CMK (cell line): ENCODE measurements around the gene METTL21C.

Experiments used
- DNase-seq: peaks from one replicate; pipeline ENCODE4 v3.0.0-alpha.2; 2010; ENCODE audit warnings: low read depth

METTL21C gene

DNA sequence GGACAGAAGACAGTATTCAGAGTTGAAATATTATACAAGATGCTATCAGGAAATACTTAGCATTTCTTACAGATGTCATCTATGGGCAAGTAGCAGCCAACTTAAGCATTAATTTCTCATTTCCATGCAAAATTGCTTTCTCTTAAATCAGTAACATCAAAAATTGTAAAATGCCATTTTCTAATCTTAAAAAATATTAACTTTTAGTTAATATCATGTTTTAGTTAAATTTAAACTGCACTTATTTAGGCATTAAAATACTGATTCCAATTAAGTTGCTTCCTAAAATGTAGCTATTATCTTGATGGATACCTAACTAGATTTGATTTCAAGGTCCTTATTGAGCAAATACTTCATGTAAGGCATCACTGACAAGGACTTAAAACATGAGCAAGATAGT lies 27.8 kb downstream of the METTL21C start:
- DNase-seq: no peak

DNA sequence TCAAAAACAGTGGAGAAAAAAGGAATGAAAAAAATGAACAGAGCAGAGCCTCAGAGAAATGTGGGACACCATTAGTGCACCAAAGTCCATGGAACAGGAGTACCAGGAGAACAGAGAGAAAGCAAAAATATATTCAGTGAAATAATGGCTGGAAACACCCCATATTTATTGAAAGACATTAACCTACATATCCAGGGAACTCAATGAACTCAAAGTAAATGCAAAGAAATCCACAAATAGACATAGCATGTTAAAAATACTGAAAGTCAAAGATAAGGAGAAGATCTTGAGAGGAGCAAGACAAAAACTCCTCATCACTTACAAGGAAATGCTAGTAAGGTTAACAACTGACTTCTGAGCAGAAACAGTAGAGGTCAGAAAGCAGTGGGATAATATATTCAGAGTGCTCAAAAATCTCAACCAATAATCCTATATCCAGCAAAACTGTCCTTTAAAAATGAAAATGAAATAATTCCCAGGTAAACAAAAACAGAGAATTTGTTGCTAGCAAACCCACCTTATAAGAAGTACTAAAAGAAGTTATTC lies 35.6 kb downstream of the METTL21C start:
- no peak for DNase-seq

- DNase-seq: no peak
Measured at GRCh38 chr13:102658660-102659059, 36.2 kb downstream of the METTL21C start.

GRCh38 chr13:102657630-102658029 lies 37.2 kb downstream of the METTL21C start:
- no peak for DNase-seq

GRCh38 chr13:102654756-102655155 lies 40.1 kb downstream of the METTL21C start:
- DNase-seq: no peak

DNA sequence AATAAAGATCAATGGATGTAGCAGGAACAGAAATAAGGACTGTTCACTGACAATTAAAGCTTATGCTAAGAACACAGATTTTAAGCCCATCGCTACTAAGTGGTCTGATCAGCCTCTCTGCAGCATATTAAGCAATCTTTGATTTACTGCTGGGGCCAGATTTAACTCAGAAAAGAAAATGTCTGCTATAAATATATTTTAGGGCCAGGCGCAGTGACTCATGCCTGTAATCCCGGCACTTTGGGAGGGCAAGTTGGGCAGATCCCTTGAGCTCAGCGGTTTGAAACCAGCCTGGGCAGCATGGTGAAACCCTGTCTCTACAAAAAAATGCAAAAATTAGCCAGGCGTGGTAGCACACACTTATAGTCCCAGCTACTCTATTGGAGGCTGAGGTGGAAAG lies 43.0 kb downstream of the METTL21C start:
- no peak for DNase-seq

- DNase-seq: no peak
Measured at GRCh38 chr13:102651392-102651791, 43.5 kb downstream of the METTL21C start.

- DNase-seq: no peak
Measured at GRCh38 chr13:102650444-102650843, 44.4 kb downstream of the METTL21C start.

DNA sequence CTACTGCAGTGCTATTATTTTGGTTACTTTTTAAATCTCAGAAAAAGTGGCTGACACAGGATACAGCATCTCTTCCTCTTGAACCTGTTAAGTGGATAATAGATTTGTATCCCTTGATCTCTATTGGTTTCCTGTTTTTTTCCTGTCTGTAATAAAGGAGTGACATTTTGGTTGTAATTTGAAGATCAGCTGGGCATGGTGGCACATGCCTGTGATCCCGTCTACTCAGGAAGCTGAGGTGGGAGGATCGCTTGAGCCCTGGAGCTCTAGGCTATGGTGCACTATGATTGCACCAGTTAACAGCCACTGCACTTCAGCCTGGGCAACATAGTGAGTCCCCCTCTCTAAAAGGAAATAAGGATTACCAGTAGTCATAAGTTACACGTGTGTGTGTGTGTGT lies 46.8 kb downstream of the METTL21C start:
- DNase-seq: no peak

DNA sequence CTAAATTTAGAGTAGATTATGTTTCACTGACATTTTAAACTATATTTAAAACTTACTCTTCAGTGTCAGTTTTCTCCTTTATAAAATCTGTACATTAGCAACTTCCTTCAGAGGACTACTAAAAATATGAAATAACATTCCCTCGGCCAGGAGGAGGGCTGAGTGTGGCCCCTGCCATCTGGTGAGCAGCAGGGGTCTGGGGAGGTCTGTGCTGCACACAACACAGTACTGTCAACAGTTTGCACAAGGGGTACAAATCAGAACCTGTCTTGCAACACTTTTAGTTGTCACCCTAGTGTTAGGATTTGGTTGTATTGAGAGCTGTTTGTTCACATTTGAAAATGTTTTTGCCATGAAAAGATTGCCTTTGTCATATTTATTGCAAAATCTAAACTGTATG lies 49.1 kb downstream of the METTL21C start:
- DNase-seq: no peak

- no peak for DNase-seq
Measured at GRCh38 chr13:102643656-102644055, 51.2 kb downstream of the METTL21C start.

DNA sequence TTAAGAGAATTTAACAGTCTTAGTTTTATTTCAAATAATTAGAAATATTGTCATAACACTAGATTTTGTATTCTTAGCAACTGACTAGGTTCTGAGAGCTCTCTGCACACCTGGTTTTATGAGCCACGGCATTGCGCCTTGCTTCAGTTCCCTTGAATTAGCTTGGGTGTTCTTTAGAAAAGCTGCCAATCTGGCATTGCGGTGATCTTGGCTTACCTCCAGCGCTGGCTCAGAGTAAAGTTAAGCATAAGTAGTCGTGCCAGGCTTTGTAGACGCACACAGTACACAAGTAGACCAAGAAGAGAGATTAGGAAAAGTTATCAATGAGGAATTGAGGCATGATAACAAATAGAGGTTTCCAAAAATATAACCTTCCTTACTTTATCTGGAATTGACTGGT lies 52.4 kb downstream of the METTL21C start:
- no peak for DNase-seq

GRCh38 chr13:102642029-102642428 lies 52.8 kb downstream of the METTL21C start:
- DNase-seq: no peak

GRCh38 chr13:102638741-102639140 lies 56.1 kb downstream of the METTL21C start:
- no peak for DNase-seq
